Right atrium auricular region (tissue), 2 donors: ENCODE results near the gene CSRNP3. TPM values are rescaled to one million over a fixed set of nuclear protein-coding genes. Genes with fewer than 3 reads are reported as not detected.

Experiments
- DNase-seq: peaks from one replicate; pipeline ENCODE4 v3.0.0-alpha.2; 2019; ENCODE audit warnings: low spot score
- H3K27ac ChIP-seq, 2 donors: fragments of 200-600 bp; sonication (generic); 1 replicate in 1 of 2; 2 replicates in 1 of 2; pipeline ENCODE4 v1.5.1; 2016 to 2019
- H3K27me3 ChIP-seq, 2 donors: fragments of 200-600 bp; sonication (generic); one replicate each; pipeline versions ENCODE4 v1.5.1 to v1.6.0; 2017 to 2019
- H3K36me3 ChIP-seq: fragments of 200-600 bp; sonication (generic); one replicate; pipeline ENCODE4 v1.5.1; 2016
- H3K4me1 ChIP-seq, 2 donors: fragments of 200-600 bp; sonication (generic); one replicate each; pipeline versions ENCODE4 v1.5.1 to v1.6.0; 2017 to 2019
- H3K4me3 ChIP-seq, 2 donors: fragments of 200-600 bp; sonication (generic); 1 replicate in 1 of 2; 2 replicates in 1 of 2; pipeline ENCODE4 v1.5.1; 2017 to 2019; ENCODE audit warnings: mild to moderate bottlenecking in 1 of 2, moderate library complexity in 1 of 2
- H3K9me3 ChIP-seq, 2 donors: fragments of 200-600 bp; sonication (generic); one replicate each; pipeline ENCODE4 v1.5.1; 2019
- total RNA-seq, 2 donors: library from RNA; depleted of rRNA; stranded (reverse); fragments of >200 nt; gene quantifications; one replicate each; pipeline ENCODE4 v1.1.0, GENCODE V29; 2016
- TF ChIP-seq, protein P1 (sequence below), 2 donors: fragments of 200-600 bp; sonication (generic); IDR thresholded peaks; one replicate each; pipeline ENCODE4 v1.5.1; 2019; ENCODE audit warnings: antibody characterized with exemption in 2 of 2

The CSRNP3 gene, protein sequence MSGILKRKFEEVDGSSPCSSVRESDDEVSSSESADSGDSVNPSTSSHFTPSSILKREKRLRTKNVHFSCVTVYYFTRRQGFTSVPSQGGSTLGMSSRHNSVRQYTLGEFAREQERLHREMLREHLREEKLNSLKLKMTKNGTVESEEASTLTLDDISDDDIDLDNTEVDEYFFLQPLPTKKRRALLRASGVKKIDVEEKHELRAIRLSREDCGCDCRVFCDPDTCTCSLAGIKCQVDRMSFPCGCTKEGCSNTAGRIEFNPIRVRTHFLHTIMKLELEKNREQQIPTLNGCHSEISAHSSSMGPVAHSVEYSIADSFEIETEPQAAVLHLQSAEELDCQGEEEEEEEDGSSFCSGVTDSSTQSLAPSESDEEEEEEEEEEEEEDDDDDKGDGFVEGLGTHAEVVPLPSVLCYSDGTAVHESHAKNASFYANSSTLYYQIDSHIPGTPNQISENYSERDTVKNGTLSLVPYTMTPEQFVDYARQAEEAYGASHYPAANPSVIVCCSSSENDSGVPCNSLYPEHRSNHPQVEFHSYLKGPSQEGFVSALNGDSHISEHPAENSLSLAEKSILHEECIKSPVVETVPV
- total RNA-seq: 1 to 10 TPM; 1.3 to 4.5 TPM

- H3K9me3 ChIP-seq: no peaks in the 10 kb centered on the region
- H3K27ac ChIP-seq: no peak within 1 kb of the TSS
- H3K36me3 ChIP-seq: no peaks in the 10 kb centered on the region
- peak; percentile 59 for DNase-seq
- TF ChIP-seq, protein P1, sequence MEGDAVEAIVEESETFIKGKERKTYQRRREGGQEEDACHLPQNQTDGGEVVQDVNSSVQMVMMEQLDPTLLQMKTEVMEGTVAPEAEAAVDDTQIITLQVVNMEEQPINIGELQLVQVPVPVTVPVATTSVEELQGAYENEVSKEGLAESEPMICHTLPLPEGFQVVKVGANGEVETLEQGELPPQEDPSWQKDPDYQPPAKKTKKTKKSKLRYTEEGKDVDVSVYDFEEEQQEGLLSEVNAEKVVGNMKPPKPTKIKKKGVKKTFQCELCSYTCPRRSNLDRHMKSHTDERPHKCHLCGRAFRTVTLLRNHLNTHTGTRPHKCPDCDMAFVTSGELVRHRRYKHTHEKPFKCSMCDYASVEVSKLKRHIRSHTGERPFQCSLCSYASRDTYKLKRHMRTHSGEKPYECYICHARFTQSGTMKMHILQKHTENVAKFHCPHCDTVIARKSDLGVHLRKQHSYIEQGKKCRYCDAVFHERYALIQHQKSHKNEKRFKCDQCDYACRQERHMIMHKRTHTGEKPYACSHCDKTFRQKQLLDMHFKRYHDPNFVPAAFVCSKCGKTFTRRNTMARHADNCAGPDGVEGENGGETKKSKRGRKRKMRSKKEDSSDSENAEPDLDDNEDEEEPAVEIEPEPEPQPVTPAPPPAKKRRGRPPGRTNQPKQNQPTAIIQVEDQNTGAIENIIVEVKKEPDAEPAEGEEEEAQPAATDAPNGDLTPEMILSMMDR (IDR thresholded peaks at IDR 0.05): no peak
- H3K4me1 ChIP-seq: no peaks in the 10 kb centered on the region
- H3K27me3 ChIP-seq: no peaks in the 10 kb centered on the region
- peak within 1 kb of the TSS; percentile 36 to 46 for H3K4me3 ChIP-seq
These were observed at the start of gene CSRNP3 for GRCh38 chr2:165469417-165469816. Gene CSRNP3, plus strand, starts transcription at chr2:165469698. Its CDS starts 125,368 bp downstream, at chr2:165595066.

DNA sequence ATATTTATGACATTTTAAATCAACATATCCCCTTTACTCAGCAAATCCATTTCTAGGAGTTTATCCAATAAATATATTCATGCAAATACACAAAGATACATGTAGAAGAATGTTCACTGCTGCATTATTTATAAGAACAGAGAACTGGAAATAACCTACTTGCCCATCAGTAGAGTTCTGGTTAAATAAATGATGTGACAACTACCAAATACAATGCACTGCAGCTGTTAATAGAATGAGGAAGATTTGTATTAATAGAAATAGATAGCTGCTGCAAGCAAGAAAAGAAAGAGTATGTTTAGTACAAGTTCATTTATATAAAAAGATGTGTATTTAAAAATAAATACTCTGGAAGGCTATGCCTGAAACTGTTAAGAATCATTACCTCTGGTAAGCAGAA, 49.3 kb upstream of the CSRNP3 start:
- Histone ChIP-seq H3K27ac (no peak overlapping the region), H3K9me3 (peaks cover 0 to 7% of the 10 kb centered on the region in 2 donors), H3K36me3 (no peaks in the 10 kb centered on the region), H3K27me3 (no peaks in the 10 kb centered on the region), H3K4me3 (no peak overlapping the region), H3K4me1 (no peaks in the 10 kb centered on the region)
- TF ChIP-seq, protein P1 (IDR thresholded peaks at IDR 0.05): no peak
- DNase-seq: no peak

DNA sequence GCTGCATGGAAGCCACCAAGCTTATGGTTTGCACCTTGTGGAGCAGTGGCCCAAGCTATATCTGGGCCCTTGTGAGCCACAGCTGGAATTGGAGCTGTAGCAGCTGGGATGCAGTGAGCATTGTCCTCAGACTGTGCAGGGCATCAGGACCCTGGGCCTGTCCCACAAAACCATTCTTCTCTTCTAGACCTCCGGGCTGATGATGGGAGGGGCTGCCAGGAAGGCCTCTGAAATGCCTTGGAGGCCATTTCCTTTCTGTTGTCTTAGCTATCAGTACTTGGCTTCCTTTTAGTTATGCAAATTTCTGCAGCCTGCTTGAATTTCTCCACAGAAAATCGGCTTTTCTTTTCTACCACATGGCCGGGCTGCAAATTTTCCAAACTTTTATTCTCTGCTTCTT, 46.4 kb upstream of the CSRNP3 start:
- H3K36me3 ChIP-seq: no peaks in the 10 kb centered on the region
- H3K4me3 ChIP-seq: no peak overlapping the region
- no peaks in the 10 kb centered on the region for H3K9me3 ChIP-seq
- no peaks in the 10 kb centered on the region for H3K27me3 ChIP-seq
- no peaks in the 10 kb centered on the region for H3K4me1 ChIP-seq
- TF ChIP-seq, protein P1 (IDR thresholded peaks at IDR 0.05): no peak
- DNase-seq: no peak
- H3K27ac ChIP-seq: no peak overlapping the region

GRCh38 chr2:165425556-165425955, 43.9 kb upstream of the CSRNP3 start:
- Histone ChIP-seq H3K36me3 (no peaks in the 10 kb centered on the region), H3K4me3 (no peak overlapping the region), H3K9me3 (no peaks in the 10 kb centered on the region), H3K4me1 (no peaks in the 10 kb centered on the region), H3K27ac (no peak overlapping the region), H3K27me3 (no peaks in the 10 kb centered on the region)
- no peak for DNase-seq
- TF ChIP-seq, protein P1 (IDR thresholded peaks at IDR 0.05): no peak

- Histone ChIP-seq H3K27ac (no peak overlapping the region), H3K27me3 (no peaks in the 10 kb centered on the region), H3K4me1 (no peaks in the 10 kb centered on the region), H3K9me3 (no peaks in the 10 kb centered on the region), H3K36me3 (no peaks in the 10 kb centered on the region), H3K4me3 (no peak overlapping the region)
- DNase-seq: no peak
- TF ChIP-seq, protein P1 (IDR thresholded peaks at IDR 0.05): no peak
These were observed 41.8 kb upstream of the CSRNP3 start for GRCh38 chr2:165427686-165428085.
